ENCODE measurements around the gene TP53I13. TPM values are rescaled to one million over a fixed set of nuclear protein-coding genes. Genes with fewer than 3 reads are reported as not detected.

TP53I13 gene
- total RNA-seq, 2 donors from 2014 or later, result 48.8 to 67.0 TPM

- no peak for DNase-seq (ENCODE audit: low spot score)
- Histone ChIP-seq H3K27ac (no peak overlapping the region), H3K36me3 (no peaks in the 10 kb centered on the region), H3K4me3 (peak overlapping the region in 1 of 2 donors; percentile 50), H3K9me3 (no peaks in the 10 kb centered on the region), H3K4me1 (peaks cover 0 to 69% of the 10 kb centered on the region in 2 donors), H3K27me3 (no peaks in the 10 kb centered on the region)
- no peak for TF ChIP-seq CTCF (IDR thresholded peaks at IDR 0.05)
Observed at GRCh38 chr17:29614349-29615047, 46.0 kb downstream of the TP53I13 start.

DNA sequence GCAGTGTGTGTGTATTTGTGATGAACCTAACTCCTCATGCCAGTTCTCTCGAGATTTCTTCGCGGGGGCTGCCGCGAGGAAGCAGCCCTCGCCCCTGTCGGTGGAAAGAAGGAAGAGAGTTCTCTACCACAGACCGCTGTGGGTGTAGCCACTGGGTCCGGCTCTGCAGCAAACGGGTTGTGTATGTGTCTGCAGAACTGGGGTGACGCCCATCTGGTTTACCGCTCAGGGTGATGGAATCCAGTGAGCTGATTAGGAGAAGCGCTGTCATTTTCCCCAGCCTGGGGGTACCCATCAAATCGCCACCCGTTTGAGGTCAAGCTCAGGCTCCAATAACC is 46.5 kb downstream of the TP53I13 start:
- H3K27me3 ChIP-seq, result no peaks in the 10 kb centered on the region
- TF ChIP-seq CTCF (IDR thresholded peaks at IDR 0.05), result no peak
- H3K4me3 ChIP-seq, result peak overlapping the region in 1 of 2 donors; percentile 50
- no peaks in the 10 kb centered on the region for H3K9me3 ChIP-seq
- H3K27ac ChIP-seq, result no peak overlapping the region
- H3K4me1 ChIP-seq, result peaks cover 0 to 75% of the 10 kb centered on the region in 2 donors
- no peaks in the 10 kb centered on the region for H3K36me3 ChIP-seq
- DNase-seq (ENCODE audit: low spot score), result no peak

DNA sequence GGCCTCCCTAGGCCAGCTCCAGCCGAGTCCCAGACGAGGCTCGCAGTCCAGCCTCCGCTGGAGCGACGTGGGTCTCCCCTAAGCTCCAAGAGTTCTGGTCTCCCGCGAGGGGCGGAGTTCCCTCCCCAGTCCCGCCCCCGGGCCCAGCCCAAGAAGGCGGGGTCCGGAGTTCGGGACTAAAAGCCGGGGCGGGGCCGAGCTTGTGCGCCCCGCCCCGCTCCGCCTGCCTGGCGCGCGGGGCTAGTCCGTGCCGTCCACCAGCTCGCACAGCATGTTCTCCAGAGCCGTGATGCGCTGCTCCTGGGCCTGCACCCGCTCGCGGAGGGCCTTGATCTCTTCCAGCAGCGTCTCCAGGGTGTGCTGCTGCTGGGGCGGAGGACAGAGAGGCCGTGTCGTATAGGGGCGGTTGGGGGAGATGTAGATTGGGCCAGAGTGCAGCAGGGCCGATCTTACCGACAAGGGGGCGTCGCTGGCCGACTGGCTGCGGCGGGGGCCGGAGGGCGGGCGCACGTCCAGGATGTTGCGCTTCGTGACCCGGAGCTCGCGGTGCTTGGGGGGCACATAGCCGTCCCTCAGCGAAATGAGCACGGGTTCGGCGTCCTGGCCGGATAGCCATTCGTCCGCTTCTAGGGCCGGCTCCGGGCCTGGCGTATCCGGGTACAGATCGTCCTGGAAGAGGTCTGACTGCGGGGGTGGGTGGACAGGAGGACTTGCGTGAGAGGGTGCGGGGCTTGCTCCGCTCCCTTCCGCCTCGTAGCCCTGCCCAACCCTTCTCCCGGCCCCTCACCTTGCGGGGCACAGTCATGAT is 47.2 kb downstream of the TP53I13 start:
- H3K27ac ChIP-seq, result peak overlapping the region in 1 of 2 donors; percentile 46
- H3K36me3 ChIP-seq, result no peaks in the 10 kb centered on the region
- H3K9me3 ChIP-seq, result no peaks in the 10 kb centered on the region
- DNase-seq (ENCODE audit: low spot score), result peak; percentile 88
- TF ChIP-seq CTCF (IDR thresholded peaks at IDR 0.05), result peak in 1 of 2 donors; percentile 5
- peaks cover 0 to 78% of the 10 kb centered on the region in 2 donors for H3K4me1 ChIP-seq
- peak overlapping the region; percentile 30 to 50 for H3K4me3 ChIP-seq
- no peaks in the 10 kb centered on the region for H3K27me3 ChIP-seq

- Histone ChIP-seq H3K4me3 (peak overlapping the region; percentile 30 to 50), H3K9me3 (no peaks in the 10 kb centered on the region), H3K27ac (peak overlapping the region in 1 of 2 donors; percentile 46), H3K4me1 (peaks cover 0 to 86% of the 10 kb centered on the region in 2 donors), H3K36me3 (no peaks in the 10 kb centered on the region), H3K27me3 (no peaks in the 10 kb centered on the region)
- TF ChIP-seq CTCF (IDR thresholded peaks at IDR 0.05), result no peak
- DNase-seq (ENCODE audit: low spot score), result no peak
Observed at GRCh38 chr17:29616300-29617048, 48.0 kb downstream of the TP53I13 start.

DNA sequence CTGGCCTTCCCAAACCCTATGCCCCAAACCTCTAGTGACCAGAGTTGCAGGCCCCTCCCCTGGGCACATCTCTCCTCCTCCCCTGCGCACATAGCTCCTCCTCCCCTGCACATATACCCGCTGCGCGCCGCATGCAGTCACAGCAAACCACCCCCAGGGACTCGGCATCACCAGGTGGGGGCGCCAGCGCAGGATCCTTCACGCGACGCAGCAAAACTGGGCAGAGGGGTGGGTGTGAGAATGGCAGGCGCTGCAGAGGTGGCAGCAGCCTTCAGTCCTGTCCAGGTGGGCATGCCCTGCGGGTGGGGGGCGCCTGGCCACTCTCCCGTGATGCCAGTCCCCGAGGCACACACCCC is 48.6 kb downstream of the TP53I13 start:
- H3K27ac ChIP-seq, result peak overlapping the region in 1 of 2 donors; percentile 76
- H3K27me3 ChIP-seq, result no peaks in the 10 kb centered on the region
- no peaks in the 10 kb centered on the region for H3K36me3 ChIP-seq
- peak; percentile 83 for DNase-seq (ENCODE audit: low spot score)
- no peaks in the 10 kb centered on the region for H3K9me3 ChIP-seq
- TF ChIP-seq CTCF (IDR thresholded peaks at IDR 0.05), result peak; percentile 37 to 64
- H3K4me3 ChIP-seq, result peak overlapping the region in 1 of 2 donors; percentile 50
- H3K4me1 ChIP-seq, result peaks cover 0 to 92% of the 10 kb centered on the region in 2 donors

Data from right atrium auricular region (tissue), 2 donors.